Activated naive CD8-positive, alpha-beta T cell treated with anti-CD3 and anti-CD28 coated beads, Interleukin-2, amount 50 U/mL, for 24 hours (primary cell): ENCODE results near the gene TTF1.

ENCODE experiments used
- ATAC-seq: fragments of 150-1000 bp; cut with Tn5 transposase; one replicate; pipeline ENCODE4 v1.10.0; 2021
- DNase-seq: peaks from one replicate; pipeline ENCODE4 v3.0.0; 2021
- H3K27ac Mint-ChIP-seq: one replicate; pipeline ENCODE4 v1.8.0; 2021; ENCODE audit warnings: mild to moderate bottlenecking, mixed read lengths
- H3K27me3 Mint-ChIP-seq: one replicate; pipeline ENCODE4 v1.8.0; 2021; ENCODE audit warnings: mixed read lengths
- H3K36me3 Mint-ChIP-seq: one replicate; pipeline ENCODE4 v1.8.0; 2021; ENCODE audit warnings: low read depth, mixed read lengths
- H3K4me1 Mint-ChIP-seq: one replicate; pipeline ENCODE4 v1.8.0; 2021; ENCODE audit warnings: mixed read lengths
- H3K4me3 Mint-ChIP-seq: one replicate; pipeline ENCODE4 v1.8.0; 2021; ENCODE audit warnings: mild to moderate bottlenecking, moderate library complexity, mixed read lengths
- H3K9me3 Mint-ChIP-seq: one replicate; pipeline ENCODE4 v1.8.0; 2021; ENCODE audit warnings: mixed read lengths

Gene TTF1, protein sequence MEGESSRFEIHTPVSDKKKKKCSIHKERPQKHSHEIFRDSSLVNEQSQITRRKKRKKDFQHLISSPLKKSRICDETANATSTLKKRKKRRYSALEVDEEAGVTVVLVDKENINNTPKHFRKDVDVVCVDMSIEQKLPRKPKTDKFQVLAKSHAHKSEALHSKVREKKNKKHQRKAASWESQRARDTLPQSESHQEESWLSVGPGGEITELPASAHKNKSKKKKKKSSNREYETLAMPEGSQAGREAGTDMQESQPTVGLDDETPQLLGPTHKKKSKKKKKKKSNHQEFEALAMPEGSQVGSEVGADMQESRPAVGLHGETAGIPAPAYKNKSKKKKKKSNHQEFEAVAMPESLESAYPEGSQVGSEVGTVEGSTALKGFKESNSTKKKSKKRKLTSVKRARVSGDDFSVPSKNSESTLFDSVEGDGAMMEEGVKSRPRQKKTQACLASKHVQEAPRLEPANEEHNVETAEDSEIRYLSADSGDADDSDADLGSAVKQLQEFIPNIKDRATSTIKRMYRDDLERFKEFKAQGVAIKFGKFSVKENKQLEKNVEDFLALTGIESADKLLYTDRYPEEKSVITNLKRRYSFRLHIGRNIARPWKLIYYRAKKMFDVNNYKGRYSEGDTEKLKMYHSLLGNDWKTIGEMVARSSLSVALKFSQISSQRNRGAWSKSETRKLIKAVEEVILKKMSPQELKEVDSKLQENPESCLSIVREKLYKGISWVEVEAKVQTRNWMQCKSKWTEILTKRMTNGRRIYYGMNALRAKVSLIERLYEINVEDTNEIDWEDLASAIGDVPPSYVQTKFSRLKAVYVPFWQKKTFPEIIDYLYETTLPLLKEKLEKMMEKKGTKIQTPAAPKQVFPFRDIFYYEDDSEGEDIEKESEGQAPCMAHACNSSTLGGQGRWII

DNA sequence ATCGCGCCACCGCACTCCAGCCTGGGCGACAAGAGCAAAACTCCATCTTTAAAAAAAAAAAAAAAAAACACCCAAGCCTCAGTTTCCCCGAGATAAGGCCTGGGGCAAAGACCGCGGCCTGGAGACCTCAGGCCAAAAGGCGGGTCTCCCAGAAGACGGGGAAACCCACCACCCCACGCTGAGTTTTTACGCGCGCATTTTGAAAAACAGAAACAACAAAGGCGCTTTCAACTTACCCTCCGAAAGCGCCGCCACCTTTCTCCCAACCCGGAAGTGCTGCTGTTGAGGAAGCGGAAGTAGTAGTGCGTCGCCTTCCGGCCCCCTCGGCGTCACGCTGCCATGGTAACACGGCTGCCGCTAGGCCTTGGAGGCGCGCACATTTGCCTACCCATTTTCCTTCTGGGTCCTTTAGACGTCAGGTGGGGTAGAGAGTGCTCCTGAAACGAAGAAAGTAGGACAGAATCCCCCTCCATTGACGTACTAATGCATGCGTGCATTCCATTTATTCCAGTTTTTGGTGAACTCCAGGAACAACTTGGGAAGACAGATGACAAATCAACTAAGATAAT lies at the start of gene TTF1:
Gene TTF1 (minus strand): TSS at position 287 of the 569 bp plus-strand sequence. CDS start 4,019 bp downstream, outside the sequence.
- DNase-seq (peak; percentile 93), ATAC-seq (peak; percentile 81)
- peaks cover 64% of the 10 kb centered on the region for H3K4me1 Mint-ChIP-seq
- peaks cover 37% of the 10 kb centered on the region for H3K36me3 Mint-ChIP-seq
- H3K9me3 Mint-ChIP-seq = no peaks in the 10 kb centered on the region
- peaks cover 12% of the 10 kb centered on the region for H3K27me3 Mint-ChIP-seq
- peak within 1 kb of the TSS; percentile 93 for H3K27ac Mint-ChIP-seq
- peak within 1 kb of the TSS; percentile 79 for H3K4me3 Mint-ChIP-seq

DNA sequence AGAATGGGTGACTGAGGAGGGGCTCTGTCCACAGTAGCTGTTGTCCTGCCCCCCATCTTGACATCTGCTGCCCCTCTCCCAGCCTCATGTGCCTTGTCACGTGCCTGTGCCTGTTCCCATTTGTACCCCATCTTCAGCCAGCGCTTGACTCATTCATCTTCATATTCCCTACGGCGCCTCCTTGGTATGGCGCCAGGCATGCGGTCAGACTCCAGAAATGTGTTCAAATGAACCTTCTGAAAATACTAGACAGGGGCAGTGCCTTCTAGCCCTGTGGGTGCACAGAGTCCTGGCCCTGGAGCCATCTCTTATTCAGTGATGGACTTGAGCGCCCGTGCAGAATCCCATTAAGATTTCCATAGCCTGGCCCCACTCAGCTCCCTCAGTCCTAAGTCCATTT lies 49.6 kb upstream of the TTF1 start:
- Mint-ChIP-seq H3K36me3 (no peaks in the 10 kb centered on the region), H3K27ac (no peak overlapping the region), H3K4me1 (peaks cover 9% of the 10 kb centered on the region), H3K4me3 (no peak overlapping the region), H3K27me3 (peaks cover 47% of the 10 kb centered on the region), H3K9me3 (no peaks in the 10 kb centered on the region)
- DNase-seq (no peak), ATAC-seq (no peak)

DNA sequence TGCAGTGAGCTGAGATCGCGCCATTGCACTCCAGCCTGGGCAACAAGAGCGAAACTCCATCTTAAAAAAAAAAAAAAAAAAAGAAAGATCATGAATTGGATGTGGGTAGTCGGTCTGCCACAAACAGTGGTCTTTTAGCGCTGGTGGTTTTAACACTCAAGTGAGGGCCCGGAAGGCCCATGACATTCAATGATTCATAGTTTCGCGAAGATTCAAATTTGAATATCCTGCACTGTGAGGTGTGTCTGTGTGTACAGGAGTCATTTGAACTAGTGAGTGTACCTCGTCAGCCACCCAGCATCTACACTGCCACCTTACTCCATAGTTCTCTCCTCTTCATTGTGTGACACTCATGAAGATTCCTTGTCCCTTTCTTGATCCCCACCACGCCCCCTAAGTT lies 44.6 kb upstream of the TTF1 start:
- Mint-ChIP-seq H3K27ac (peak overlapping the region; percentile 82), H3K27me3 (peaks cover 71% of the 10 kb centered on the region), H3K4me1 (peaks cover 17% of the 10 kb centered on the region), H3K36me3 (no peaks in the 10 kb centered on the region), H3K4me3 (peak overlapping the region; percentile 20), H3K9me3 (no peaks in the 10 kb centered on the region)
- DNase-seq (peak; percentile 47), ATAC-seq (peak; percentile 100)

DNA sequence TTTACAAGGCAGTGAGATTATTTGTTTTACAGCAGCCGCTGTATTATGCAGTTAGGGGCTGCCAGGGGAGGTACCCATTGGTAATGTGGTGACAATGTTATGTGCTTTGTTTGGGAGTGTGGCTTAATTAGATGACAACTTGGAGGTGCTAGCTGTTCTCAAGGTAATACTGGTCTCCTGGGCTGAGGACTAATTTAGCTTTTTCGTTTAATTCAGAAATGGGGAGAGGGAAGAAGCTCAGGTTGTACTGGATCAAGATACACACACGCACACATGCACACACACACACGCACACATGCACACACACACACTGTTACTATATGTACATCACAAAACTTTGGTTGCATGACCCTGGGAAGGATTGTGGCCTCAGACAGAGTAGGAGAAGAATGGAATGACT lies 41.3 kb upstream of the TTF1 start:
- no peaks in the 10 kb centered on the region for H3K36me3 Mint-ChIP-seq
- no peak for ATAC-seq
- no peak overlapping the region for H3K27ac Mint-ChIP-seq

DNA sequence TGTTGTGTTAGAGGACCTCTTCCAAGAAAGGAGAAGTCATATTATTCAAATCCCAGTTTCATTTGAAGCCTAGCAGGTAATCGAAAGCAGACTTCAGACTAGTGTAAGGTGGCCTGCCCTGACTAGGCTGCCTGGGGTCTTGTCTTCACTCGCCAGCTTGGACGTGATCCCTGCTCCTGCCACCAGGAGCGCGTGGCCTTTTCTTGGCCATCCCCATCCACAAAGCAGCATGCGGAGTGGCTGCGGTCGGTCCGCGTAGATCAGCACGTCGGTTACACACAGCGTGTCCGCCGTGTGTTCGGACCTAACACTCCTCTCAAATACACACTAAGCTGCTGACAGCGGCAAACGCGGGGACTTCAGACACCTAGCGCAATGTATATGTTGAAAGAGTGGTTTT lies 40.7 kb upstream of the TTF1 start:
- Mint-ChIP-seq H3K36me3 (no peaks in the 10 kb centered on the region), H3K27ac (no peak overlapping the region), H3K4me3 (no peak overlapping the region), H3K27me3 (peaks cover 72% of the 10 kb centered on the region), H3K9me3 (no peaks in the 10 kb centered on the region), H3K4me1 (peaks cover 17% of the 10 kb centered on the region)
- DNase-seq = no peak
- no peak for ATAC-seq

More for the DNA sequence above, 41.3 kb upstream of the TTF1 start:
- Mint-ChIP-seq H3K4me1 (peaks cover 17% of the 10 kb centered on the region), H3K4me3 (no peak overlapping the region), H3K9me3 (no peaks in the 10 kb centered on the region), H3K27me3 (peaks cover 74% of the 10 kb centered on the region)
- no peak for DNase-seq

DNA sequence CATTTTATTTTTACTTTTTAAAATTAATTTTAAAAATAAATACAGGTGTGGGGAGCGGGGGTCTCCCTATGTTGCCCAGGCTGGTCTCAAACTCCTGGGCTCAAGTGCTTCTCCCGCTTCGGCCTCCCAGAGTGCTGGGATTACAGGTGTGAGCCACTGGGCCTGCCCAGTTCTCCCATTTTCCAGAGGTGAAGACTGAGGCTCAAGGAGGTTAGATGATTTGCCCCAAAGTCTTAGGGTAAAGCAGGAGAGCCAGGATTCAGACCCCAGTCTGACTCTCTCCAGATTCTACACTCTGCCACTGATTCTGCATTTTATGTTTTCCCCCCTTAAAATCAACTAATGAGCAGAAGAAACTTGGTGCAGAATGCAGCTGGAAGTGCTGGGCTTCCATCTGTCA lies 40.2 kb upstream of the TTF1 start:
- Mint-ChIP-seq H3K4me3 (no peak overlapping the region), H3K9me3 (no peaks in the 10 kb centered on the region), H3K27me3 (peaks cover 72% of the 10 kb centered on the region), H3K27ac (no peak overlapping the region), H3K36me3 (no peaks in the 10 kb centered on the region), H3K4me1 (peaks cover 13% of the 10 kb centered on the region)
- no peak for DNase-seq
- ATAC-seq = no peak

DNA sequence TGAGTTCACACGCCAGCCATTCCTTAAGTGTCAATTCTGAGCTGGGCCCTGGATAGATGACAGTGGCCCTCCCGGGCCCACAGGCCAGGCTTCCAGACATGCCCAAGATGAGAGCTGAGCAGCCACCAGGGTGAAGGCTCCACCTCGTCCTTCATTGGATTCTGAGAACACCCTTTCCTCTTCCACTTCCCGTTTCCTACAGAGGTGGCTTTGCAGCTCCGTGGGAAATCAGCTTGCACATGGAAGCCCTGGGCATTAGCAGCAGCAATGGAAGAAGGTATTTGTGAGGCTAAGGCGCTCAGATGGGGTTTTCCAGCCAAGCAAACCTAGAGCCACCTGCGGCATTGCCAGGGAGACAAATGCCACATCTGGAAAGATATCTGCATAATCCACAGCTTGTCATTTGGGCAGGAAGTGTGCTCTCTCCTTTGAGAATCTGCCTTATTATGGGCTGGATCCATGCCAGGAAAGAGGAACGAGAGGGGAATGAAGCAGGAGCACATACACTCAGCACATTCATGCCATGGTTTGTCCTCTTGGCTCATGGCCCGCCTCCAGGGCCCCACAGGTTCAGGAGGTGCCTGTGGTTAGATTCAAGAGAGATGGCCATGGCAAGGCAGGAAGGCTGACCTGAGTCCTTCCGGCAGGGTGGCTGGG lies 37.4 kb upstream of the TTF1 start:
- H3K27ac Mint-ChIP-seq = no peak overlapping the region
- no peaks in the 10 kb centered on the region for H3K4me1 Mint-ChIP-seq
- no peaks in the 10 kb centered on the region for H3K36me3 Mint-ChIP-seq
- H3K4me3 Mint-ChIP-seq = no peak overlapping the region
- no peak for DNase-seq
- ATAC-seq = no peak
- peaks cover 70% of the 10 kb centered on the region for H3K27me3 Mint-ChIP-seq
- H3K9me3 Mint-ChIP-seq = no peaks in the 10 kb centered on the region

DNA sequence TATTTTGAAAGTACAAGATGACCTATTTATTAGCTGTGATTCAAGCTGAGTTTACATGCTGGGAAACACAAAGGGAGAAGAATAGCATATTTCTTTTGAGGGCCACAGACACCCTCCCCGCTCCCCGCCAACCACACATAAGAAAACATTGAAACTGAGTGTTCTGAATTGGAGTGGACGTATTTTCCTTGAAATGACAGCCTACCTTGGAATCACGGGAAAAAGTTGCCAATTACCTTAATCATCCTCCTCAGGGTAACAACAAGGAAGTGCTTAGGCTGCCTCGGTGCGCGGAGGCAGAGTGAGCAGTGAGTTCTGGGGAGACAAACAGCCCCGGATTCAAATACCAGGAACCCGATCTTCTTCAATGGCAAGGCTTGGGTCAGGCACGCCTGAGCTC lies 34.8 kb upstream of the TTF1 start:
- Mint-ChIP-seq H3K27me3 (peaks cover 57% of the 10 kb centered on the region), H3K4me1 (no peaks in the 10 kb centered on the region)
- no peak for DNase-seq

DNA sequence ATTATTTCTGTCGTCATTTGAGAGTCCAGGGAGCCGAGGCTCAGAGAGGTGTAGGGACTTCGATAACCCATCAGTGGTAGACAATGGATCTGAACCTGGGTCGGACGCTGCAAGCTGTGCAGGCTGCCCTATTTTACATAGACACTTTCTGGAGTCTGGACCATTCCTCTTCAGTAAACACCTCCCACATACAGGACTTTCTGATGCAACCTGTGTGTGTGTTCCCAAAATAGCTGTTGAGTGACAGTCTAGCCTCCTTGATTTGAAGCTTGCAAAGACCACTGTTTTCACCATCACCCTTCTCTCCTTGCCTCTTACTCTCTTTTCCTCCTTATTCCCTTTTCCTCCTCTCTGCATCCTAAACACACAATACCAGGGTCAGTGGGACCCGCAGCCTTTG lies 34.1 kb upstream of the TTF1 start:
- Mint-ChIP-seq H3K27ac (no peak overlapping the region), H3K4me1 (no peaks in the 10 kb centered on the region), H3K4me3 (no peak overlapping the region), H3K36me3 (no peaks in the 10 kb centered on the region), H3K9me3 (no peaks in the 10 kb centered on the region), H3K27me3 (peaks cover 59% of the 10 kb centered on the region)
- DNase-seq (no peak), ATAC-seq (no peak)

More for the DNA sequence above, 34.8 kb upstream of the TTF1 start:
- Mint-ChIP-seq H3K9me3 (no peaks in the 10 kb centered on the region), H3K36me3 (no peaks in the 10 kb centered on the region), H3K4me3 (no peak overlapping the region), H3K27ac (no peak overlapping the region)
- no peak for ATAC-seq

DNA sequence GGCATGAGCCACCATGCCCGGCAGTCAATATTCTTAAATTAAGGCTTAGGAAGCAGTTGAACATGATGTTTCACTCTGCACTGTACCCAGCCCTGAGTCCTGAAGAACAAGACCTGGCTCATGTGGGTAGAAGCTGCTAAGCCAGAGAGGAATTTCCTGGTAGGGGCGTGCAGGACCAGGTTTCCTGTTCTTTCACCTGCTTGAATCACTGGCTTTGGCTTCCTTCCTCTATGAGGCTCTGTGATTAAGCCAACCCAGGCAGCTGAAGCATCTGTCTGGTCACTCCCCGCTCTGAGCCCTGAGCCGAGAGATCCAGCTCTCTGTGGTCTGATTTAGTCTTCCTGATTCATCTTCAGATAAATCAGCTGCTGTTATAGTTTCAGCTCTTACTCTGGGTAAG lies 32.5 kb upstream of the TTF1 start:
- DNase-seq = no peak
- H3K36me3 Mint-ChIP-seq = no peaks in the 10 kb centered on the region
- ATAC-seq = no peak
- H3K4me1 Mint-ChIP-seq = no peaks in the 10 kb centered on the region
- H3K27me3 Mint-ChIP-seq = peaks cover 60% of the 10 kb centered on the region
- no peak overlapping the region for H3K4me3 Mint-ChIP-seq
- H3K27ac Mint-ChIP-seq = no peak overlapping the region
- no peaks in the 10 kb centered on the region for H3K9me3 Mint-ChIP-seq

DNA sequence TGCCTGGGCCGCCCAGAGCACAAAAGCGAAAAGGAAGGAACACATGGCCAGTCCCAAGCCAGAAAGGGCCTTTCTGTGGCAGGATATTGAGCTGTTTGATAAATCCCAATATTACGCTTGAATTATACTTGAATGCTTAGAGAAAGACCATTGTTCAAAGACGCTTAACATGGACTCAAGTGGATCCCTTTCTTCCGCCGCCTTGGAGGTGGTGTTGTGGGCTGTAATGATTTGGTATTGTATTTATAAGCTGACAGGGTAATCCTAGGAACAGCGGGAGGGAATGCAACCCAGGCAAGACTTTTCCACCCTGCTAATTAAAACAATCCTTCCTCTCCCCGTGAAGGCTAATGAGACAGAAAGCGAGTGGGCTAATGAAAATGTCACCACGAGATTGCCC lies 28.2 kb upstream of the TTF1 start:
- ATAC-seq = no peak
- no peaks in the 10 kb centered on the region for H3K9me3 Mint-ChIP-seq

DNA sequence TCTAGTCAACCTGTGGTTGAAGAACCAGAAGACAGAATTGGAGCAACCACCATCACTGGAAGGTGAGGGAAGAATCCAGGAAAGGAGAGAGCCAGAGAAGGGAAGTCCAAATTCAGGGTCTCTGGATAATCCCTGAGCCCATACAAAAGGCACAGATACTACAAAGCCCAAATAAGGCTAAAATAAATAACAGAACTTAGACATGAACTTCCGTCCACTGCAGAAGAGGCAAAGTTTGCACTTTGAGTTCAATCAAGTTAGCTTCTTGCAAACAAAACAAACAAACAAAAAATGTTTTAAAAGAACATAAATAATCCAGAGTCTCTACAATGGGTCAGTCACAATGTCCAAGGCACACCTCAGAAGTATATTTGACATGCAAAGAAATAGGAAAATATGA lies 24.4 kb upstream of the TTF1 start:
- Mint-ChIP-seq H3K9me3 (no peaks in the 10 kb centered on the region), H3K27ac (no peak overlapping the region), H3K36me3 (no peaks in the 10 kb centered on the region), H3K4me1 (no peaks in the 10 kb centered on the region), H3K4me3 (no peak overlapping the region), H3K27me3 (peaks cover 63% of the 10 kb centered on the region)
- DNase-seq (no peak), ATAC-seq (no peak)

More for the DNA sequence above, 28.2 kb upstream of the TTF1 start:
- no peak for DNase-seq
- H3K27me3 Mint-ChIP-seq = peaks cover 58% of the 10 kb centered on the region
- no peak overlapping the region for H3K4me3 Mint-ChIP-seq
- no peak overlapping the region for H3K27ac Mint-ChIP-seq
- H3K4me1 Mint-ChIP-seq = no peaks in the 10 kb centered on the region
- no peaks in the 10 kb centered on the region for H3K36me3 Mint-ChIP-seq

DNA sequence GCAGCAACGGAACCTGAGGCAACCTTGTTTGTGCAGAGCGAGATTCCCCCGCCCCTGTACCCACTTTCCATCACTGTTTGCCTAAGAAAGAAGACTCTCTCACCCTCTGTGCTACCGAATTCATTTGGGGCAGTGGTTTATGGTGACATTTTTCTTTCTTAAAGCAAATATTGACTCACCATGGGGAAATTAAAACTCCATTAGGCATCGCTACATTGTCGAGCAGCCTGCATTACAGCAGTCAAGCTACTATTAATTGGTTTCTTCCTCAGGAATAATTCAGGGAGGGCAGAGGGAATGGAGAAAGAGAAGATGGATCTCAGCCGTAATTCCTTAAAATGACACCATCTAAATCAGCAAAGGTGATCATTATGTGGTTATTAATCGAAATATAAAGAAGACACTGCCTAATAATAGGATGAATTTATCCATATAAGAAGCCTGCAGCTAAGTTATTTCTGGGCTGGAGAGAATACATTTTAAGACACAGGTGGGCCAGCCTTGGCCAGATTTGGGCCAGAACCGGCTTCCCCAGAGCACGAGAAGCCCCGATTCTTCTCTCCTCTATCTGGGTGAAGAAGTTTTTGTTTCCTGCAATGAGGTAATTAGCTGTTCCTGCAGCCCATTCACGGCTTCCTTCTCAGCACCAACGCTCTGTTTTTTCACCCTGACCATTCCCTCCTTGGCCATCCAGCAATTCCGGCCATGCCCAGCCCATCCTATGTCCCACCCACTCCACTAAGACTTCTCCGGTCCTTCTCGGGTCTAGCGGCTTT lies 20.2 kb upstream of the TTF1 start:
- DNase-seq = no peak
- ATAC-seq = no peak
- peaks cover 65% of the 10 kb centered on the region for H3K27me3 Mint-ChIP-seq

DNA sequence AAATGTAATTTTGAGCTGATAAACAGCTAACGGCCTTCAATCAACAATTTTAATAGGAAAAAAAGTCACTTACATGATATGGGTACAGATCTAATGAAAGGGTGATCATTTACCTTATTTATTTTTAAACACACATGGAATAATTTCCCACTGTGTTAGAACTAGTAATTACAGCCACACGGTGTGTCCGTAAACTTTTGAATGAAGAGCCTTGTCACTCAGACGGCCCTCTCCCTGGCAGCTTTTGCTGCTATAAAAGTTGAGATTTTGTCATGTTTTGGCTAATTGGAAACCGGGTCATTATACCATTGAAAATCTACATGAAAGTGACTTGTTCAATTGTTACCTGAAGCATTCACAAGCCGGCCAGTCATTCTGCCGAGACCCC lies 19.0 kb upstream of the TTF1 start:
- no peak overlapping the region for H3K4me3 Mint-ChIP-seq
- no peaks in the 10 kb centered on the region for H3K9me3 Mint-ChIP-seq

More for the DNA sequence above, 20.2 kb upstream of the TTF1 start:
- Mint-ChIP-seq H3K4me3 (no peak overlapping the region), H3K9me3 (no peaks in the 10 kb centered on the region), H3K27ac (no peak overlapping the region), H3K36me3 (no peaks in the 10 kb centered on the region), H3K4me1 (no peaks in the 10 kb centered on the region)

More for the DNA sequence above, 19.0 kb upstream of the TTF1 start:
- no peak overlapping the region for H3K27ac Mint-ChIP-seq
- peaks cover 55% of the 10 kb centered on the region for H3K27me3 Mint-ChIP-seq
- H3K4me1 Mint-ChIP-seq = no peaks in the 10 kb centered on the region
- DNase-seq = no peak
- ATAC-seq = no peak
- no peaks in the 10 kb centered on the region for H3K36me3 Mint-ChIP-seq
